NT2/D1 (cell line): ENCODE results near the gene TNFRSF21.
"Not testable (repeated sequence)": the region's sequence is repeated elsewhere in the genome, so short reads cannot be mapped to it uniquely, and the experiment has no call there.

Experiments used
- YY1 ChIP-seq: IDR thresholded peaks from 2 replicates; pipeline ENCODE4 v1.6.1; 2011; ENCODE audit not compliant: insufficient read length, insufficient read depth
- ZNF274 ChIP-seq: IDR thresholded peaks from 2 replicates; pipeline ENCODE4 v1.6.1; 2011; ENCODE audit warnings: mild to moderate bottlenecking, low read depth, low read length

DNA sequence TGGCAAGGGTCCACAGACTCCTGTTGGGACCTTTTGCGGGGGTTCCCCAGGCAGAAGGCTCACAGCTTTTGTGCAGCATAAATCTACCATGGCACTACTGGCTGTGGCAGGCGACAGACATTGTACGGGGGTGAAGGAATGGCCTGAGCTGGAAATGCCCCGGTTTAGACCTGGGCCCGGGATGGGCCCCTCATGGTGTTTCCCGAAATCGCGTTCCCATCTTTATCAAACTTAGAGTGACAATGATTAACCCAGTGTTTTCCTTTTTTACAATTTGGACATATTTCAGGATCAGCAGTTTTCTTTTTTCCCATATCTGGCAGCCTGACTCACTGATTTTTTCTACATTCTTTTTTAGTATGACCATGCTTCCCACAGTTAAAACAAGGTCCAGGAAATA is 5.5 kb upstream of the TNFRSF21 start:
- TF ChIP-seq ZNF274, YY1: not testable (repeated sequence)
